Fibroblast of pulmonary artery (primary cell): Measurements from ENCODE around the gene PLA2G3.
A peak's percentile ranks its signal among the peaks of the same experiment; 100 is the strongest.

Source experiments
- DNase-seq: peaks from one replicate; pipeline ENCODE4 v3.0.0-alpha.2; 2010; ENCODE audit warnings: low read depth
- H3K4me3 ChIP-seq: replicated peaks from 2 replicates; pipeline ENCODE4 v1.5.1; 2011; ENCODE audit warnings: low read depth, mild to moderate bottlenecking, control low read depth, low read length, moderate library complexity
- TF ChIP-seq, protein P1 (sequence below): IDR thresholded peaks from 2 replicates; pipeline ENCODE4 v1.5.1; 2011; ENCODE audit warnings: mild to moderate bottlenecking, control low read depth, low read length, inconsistent platforms; ENCODE audit errors: missing control alignments

PLA2G3 gene

DNA sequence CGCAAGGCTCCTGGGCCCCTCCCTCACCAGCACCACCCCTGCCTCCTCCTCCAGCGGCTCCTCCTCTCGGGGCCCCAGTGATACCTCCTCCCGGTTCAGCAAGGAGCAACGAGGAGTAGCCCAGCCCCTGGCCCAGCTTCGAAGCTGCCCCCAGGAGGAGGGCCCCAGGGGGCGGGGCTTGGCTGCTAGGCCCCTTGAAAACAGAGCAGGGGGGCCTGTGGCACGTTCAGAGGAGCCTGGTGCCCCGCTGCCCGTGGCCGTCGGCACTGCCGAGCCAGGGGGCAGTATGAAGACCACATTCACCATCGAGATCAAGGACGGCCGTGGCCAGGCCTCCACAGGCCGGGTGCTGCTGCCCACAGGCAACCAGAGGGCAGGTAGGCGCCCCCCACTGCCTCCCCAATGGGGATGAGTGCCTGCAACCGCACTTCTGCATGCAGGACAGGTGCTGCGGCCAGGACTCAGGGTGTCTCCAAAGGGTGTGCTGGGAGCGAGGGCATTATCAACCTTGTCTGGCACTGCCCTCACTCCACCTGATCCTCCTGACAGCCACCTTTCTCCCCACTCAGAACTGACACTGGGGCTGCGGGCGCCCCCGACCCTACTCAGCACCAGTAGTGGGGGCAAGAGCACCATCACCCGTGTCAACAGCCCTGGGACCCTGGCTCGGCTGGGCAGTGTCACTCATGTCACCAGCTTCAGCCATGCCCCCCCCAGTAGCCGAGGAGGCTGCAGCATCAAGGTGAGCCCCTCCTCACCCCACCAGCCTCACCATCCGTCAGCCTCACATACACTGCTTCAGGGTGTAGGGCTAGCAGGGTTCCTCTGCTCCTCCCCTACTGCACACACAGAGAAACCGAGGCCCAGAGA lies 49.0 kb downstream of the PLA2G3 start:
- H3K4me3 ChIP-seq = no peak overlapping the region
- TF ChIP-seq, protein P1, sequence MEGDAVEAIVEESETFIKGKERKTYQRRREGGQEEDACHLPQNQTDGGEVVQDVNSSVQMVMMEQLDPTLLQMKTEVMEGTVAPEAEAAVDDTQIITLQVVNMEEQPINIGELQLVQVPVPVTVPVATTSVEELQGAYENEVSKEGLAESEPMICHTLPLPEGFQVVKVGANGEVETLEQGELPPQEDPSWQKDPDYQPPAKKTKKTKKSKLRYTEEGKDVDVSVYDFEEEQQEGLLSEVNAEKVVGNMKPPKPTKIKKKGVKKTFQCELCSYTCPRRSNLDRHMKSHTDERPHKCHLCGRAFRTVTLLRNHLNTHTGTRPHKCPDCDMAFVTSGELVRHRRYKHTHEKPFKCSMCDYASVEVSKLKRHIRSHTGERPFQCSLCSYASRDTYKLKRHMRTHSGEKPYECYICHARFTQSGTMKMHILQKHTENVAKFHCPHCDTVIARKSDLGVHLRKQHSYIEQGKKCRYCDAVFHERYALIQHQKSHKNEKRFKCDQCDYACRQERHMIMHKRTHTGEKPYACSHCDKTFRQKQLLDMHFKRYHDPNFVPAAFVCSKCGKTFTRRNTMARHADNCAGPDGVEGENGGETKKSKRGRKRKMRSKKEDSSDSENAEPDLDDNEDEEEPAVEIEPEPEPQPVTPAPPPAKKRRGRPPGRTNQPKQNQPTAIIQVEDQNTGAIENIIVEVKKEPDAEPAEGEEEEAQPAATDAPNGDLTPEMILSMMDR = no peak

DNA sequence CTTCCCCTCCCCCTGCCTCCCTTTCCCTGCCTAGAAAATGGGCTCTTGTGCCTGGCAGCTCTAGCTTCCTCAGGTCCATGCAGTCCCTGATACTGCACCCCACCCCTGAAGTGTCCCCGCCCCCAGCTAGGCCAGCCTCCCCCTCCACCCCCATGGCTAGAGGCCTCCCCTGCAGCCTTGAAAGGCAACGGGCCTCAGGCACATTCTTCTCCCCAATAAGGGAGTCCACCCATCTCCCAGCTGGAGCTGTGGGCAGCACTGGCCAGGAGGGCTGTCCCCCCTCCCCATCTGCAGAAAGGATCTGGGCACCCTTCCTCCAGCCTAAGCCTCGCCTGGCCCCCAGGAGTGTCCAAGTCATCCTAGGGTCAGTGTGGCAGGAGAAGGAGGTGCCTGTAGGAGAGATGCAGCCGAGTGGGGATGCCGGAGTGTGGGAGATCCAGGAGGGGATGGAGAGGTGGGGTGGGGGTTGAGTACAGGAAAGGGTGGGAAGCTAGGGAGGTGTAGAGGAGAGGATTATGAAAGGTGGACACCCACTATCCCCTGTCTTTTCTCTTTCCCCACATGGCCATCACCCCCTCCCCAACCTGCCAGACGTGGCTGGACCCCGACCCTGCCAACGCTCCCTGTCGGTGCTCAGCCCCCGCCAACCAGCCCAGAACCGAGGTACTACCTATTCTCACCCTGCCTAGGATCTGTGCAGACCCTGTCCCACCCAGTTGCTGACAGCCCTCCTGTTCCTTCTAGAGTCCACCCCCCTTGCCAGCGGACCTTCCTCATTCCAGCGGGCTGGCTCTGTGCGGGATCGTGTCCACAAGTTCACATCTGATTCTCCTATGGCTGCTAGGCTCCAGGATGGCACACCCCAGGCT lies 49.9 kb downstream of the PLA2G3 start:
- TF ChIP-seq, protein P1 = no peak
- DNase-seq = no peak

More for the DNA sequence above, 49.0 kb downstream of the PLA2G3 start:
- DNase-seq = no peak

DNA sequence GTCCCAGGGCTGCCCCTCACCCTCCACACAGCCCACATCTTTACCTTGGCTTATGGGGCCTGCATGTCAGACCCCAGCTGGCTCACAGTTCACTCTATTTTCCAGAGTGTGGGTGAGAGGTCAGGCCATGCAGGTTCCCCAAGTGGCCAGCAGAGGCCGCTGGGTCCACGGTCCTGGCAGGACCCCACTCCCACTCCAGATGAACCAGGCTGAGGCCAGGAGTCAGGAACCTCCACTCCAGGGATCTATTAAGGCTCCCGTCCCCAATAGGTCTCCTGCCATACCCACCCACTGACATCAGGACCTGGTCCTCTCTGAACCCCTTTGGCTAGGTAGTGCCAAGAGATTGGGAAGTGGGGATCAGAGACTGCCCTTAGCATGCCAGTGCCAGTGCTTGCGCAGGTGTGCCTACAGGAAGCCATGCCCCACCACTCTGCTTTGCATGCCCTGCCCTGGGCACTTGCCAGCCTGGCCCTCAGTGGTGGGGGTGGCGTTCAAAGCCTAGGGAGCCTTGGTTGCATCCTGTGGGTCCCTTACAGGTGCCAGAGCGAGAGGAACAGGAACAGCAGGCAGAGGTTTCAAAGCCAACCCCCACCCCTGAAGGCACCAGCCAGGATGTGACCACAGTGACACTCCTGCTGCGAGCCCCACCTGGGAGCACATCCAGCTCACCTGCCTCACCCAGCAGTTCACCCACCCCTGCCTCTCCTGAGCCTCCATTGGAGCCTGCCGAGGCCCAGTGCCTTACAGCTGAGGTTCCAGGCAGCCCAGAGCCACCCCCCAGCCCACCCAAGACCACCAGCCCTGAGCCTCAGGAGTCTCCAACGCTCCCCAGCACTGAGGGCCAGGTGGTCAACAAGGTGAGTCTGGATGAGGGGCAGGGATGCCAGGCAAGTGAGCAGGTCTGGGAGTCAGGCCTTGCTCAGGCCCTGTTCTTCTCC lies 50.9 kb downstream of the PLA2G3 start:
- no peak overlapping the region for H3K4me3 ChIP-seq
- peak; percentile 62 for DNase-seq
- TF ChIP-seq, protein P1 = peak; percentile 87

More for the DNA sequence above, 49.9 kb downstream of the PLA2G3 start:
- H3K4me3 ChIP-seq = no peak overlapping the region

DNA sequence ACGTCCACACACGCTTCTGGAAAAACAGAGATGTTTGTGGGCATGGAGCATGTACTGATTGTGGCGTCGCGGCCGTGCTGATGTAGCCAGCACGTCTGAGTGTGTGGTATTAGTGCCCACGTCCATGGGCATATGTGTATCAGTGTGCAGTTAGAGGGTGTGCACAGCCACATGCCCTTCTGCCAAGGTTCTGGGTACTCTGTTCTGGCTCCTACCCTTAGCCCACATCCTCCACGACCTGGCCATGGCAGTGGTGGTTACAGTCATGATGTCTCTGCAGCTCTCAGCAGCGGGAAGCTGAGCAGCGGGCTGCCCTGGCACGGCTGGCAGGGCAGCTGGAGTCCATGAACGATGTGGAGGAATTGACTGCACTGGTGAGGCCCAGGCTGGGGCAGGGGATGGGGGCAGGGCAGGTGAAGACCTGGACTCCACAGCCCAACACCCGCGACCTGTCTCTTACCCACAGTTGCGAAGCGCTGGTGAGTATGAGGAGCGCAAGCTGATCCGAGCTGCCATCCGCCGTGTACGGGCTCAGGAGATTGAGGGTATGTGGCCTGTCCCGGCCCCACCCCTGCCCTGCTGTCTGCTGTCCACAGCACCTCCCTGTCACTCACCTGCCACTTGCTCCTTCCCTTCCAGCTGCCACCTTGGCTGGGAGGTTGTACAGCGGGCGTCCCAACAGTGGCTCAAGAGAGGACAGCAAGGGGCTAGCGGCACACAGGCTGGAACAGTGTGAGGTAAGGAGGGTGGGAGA lies 51.9 kb downstream of the PLA2G3 start:
- TF ChIP-seq, protein P1 = no peak
- DNase-seq = no peak
- H3K4me3 ChIP-seq = no peak overlapping the region

DNA sequence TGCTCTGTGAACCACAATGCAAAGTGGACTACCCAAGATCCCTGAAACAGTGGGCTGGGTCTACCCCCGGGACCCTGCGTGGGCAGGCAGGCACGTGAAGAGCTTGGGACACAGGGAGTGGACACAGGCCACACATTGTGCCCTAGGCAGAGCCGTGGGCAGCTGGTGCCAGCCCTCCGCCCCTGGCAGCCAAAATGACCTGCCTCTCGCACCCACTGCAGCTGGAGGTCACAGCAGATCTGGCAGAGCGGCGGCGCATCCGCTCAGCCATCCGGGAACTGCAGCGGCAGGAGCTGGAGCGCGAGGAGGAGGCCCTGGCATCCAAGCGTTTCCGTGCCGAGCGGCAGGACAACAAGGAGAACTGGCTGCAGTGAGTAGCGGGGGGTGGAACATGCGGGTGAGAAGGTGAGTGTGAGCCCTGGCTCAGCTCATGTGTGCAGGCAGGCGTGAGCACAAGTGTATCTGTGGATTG lies 52.5 kb downstream of the PLA2G3 start:
- DNase-seq = no peak
- H3K4me3 ChIP-seq = no peak overlapping the region
- TF ChIP-seq, protein P1 = no peak
